ENCODE results near the gene PLXNA1. TPM values are rescaled to one million over a fixed set of nuclear protein-coding genes. Genes with fewer than 3 reads are reported as not detected.

Gene PLXNA1
- total RNA-seq, 1 experiment from 2014 or later: 80.6 TPM

DNA sequence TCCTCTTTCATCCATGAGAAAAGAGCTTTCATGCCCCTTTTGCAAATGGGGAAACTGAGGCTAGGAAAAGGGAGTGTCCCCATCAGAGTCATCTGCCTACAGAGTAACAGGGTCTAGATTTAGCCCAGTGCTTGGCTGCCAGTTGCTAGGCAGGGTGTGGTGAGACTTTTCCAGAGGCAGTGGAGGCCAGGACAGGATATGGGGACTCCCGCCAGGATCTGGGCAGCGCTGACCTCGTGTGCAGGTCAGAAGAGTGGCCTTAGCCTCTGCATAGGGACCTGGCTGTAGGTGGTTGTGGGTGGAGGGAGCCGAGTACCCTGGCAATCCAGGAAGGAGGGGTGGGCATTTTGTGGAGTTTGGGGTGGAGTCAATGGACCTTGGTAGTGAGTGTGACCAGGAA, 4.2 kb downstream of the PLXNA1 start:
- ChIA-PET CTCF (no interaction called here), POLR2A (no interaction called here)
- Histone ChIP-seq H3K27ac (ENCODE audit: low read length) (no peak overlapping the region), H3K27me3 (ENCODE audit: control insufficient read depth, insufficient read depth, low read length) (no peaks in the 10 kb centered on the region), H3K4me1 (ENCODE audit: control insufficient read depth, insufficient read depth, low read length) (peaks cover 29% of the 10 kb centered on the region), H3K36me3 (ENCODE audit: control insufficient read depth, insufficient read depth, low read length) (no peaks in the 10 kb centered on the region), H3K4me3 (ENCODE audit: low read depth in 2 of 2, low read length in 2 of 2) (no peak overlapping the region), H3K9me3 (ENCODE audit: control insufficient read depth, insufficient read depth, low read depth, low read length) (no peaks in the 10 kb centered on the region)
- intact Hi-C loops (cut with micrococcal nuclease; ENCODE audit: unreplicated experiment) (no loop called here), in situ Hi-C loops (cut with HindIII; ENCODE audit: low pct_unique_long_range_greater_than_20kb, low sequenced_read_pairs) (no loop called here)
- DNase-seq (ENCODE audit: low read depth, low spot score): no peak
- no peak for ATAC-seq
- BruUV-seq (replicated peaks): no TSS peak
- TF ChIP-seq, protein P1, sequence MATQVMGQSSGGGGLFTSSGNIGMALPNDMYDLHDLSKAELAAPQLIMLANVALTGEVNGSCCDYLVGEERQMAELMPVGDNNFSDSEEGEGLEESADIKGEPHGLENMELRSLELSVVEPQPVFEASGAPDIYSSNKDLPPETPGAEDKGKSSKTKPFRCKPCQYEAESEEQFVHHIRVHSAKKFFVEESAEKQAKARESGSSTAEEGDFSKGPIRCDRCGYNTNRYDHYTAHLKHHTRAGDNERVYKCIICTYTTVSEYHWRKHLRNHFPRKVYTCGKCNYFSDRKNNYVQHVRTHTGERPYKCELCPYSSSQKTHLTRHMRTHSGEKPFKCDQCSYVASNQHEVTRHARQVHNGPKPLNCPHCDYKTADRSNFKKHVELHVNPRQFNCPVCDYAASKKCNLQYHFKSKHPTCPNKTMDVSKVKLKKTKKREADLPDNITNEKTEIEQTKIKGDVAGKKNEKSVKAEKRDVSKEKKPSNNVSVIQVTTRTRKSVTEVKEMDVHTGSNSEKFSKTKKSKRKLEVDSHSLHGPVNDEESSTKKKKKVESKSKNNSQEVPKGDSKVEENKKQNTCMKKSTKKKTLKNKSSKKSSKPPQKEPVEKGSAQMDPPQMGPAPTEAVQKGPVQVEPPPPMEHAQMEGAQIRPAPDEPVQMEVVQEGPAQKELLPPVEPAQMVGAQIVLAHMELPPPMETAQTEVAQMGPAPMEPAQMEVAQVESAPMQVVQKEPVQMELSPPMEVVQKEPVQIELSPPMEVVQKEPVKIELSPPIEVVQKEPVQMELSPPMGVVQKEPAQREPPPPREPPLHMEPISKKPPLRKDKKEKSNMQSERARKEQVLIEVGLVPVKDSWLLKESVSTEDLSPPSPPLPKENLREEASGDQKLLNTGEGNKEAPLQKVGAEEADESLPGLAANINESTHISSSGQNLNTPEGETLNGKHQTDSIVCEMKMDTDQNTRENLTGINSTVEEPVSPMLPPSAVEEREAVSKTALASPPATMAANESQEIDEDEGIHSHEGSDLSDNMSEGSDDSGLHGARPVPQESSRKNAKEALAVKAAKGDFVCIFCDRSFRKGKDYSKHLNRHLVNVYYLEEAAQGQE (IDR thresholded peaks at IDR 0.05; ENCODE audit: insufficient read depth in 1 of 2, low read depth in 2 of 2, low read length in 1 of 2): no peak
- TF ChIP-seq TCF7L2 (IDR thresholded peaks at IDR 0.05; ENCODE audit: low read depth, low read length) (no peak), POLR2AphosphoS5 (IDR thresholded peaks at IDR 0.05; ENCODE audit: low read depth, low read length) (no peak), SIN3A (IDR thresholded peaks at IDR 0.05; ENCODE audit: borderline replicate concordance, insufficient read depth, low read depth, low read length) (no peak)
- TF ChIP-seq, protein P2, sequence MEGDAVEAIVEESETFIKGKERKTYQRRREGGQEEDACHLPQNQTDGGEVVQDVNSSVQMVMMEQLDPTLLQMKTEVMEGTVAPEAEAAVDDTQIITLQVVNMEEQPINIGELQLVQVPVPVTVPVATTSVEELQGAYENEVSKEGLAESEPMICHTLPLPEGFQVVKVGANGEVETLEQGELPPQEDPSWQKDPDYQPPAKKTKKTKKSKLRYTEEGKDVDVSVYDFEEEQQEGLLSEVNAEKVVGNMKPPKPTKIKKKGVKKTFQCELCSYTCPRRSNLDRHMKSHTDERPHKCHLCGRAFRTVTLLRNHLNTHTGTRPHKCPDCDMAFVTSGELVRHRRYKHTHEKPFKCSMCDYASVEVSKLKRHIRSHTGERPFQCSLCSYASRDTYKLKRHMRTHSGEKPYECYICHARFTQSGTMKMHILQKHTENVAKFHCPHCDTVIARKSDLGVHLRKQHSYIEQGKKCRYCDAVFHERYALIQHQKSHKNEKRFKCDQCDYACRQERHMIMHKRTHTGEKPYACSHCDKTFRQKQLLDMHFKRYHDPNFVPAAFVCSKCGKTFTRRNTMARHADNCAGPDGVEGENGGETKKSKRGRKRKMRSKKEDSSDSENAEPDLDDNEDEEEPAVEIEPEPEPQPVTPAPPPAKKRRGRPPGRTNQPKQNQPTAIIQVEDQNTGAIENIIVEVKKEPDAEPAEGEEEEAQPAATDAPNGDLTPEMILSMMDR (IDR thresholded peaks at IDR 0.05): no peak

GRCh38 chr3:126987596-126987995, 4.7 kb downstream of the PLXNA1 start:
- POLR2A ChIA-PET: no interaction called here

More at GRCh38 chr3:126987596-126987995, 4.7 kb downstream of the PLXNA1 start:
- H3K9me3 ChIP-seq (ENCODE audit: control insufficient read depth, insufficient read depth, low read depth, low read length): no peaks in the 10 kb centered on the region
- H3K27me3 ChIP-seq (ENCODE audit: control insufficient read depth, insufficient read depth, low read length): no peaks in the 10 kb centered on the region
- no peaks in the 10 kb centered on the region for H3K36me3 ChIP-seq (ENCODE audit: control insufficient read depth, insufficient read depth, low read length)
- CTCF ChIA-PET: no interaction called here
- intact Hi-C loops (cut with micrococcal nuclease; ENCODE audit: unreplicated experiment) (no loop called here), in situ Hi-C loops (cut with HindIII; ENCODE audit: low pct_unique_long_range_greater_than_20kb, low sequenced_read_pairs) (no loop called here)
- no peak overlapping the region for H3K27ac ChIP-seq (ENCODE audit: low read length)
- H3K4me1 ChIP-seq (ENCODE audit: control insufficient read depth, insufficient read depth, low read length): peaks cover 28% of the 10 kb centered on the region
- TF ChIP-seq, protein P1 (IDR thresholded peaks at IDR 0.05; ENCODE audit: insufficient read depth in 1 of 2, low read depth in 2 of 2, low read length in 1 of 2): no peak
- TF ChIP-seq SIN3A (IDR thresholded peaks at IDR 0.05; ENCODE audit: borderline replicate concordance, insufficient read depth, low read depth, low read length): no peak
- TF ChIP-seq, protein P2 (IDR thresholded peaks at IDR 0.05): no peak
- TF ChIP-seq TCF7L2 (IDR thresholded peaks at IDR 0.05; ENCODE audit: low read depth, low read length): no peak
- no peak for TF ChIP-seq POLR2AphosphoS5 (IDR thresholded peaks at IDR 0.05; ENCODE audit: low read depth, low read length)
- no peak overlapping the region for H3K4me3 ChIP-seq (ENCODE audit: low read depth in 2 of 2, low read length in 2 of 2)
- BruUV-seq (replicated peaks): no TSS peak
- ATAC-seq (no peak), DNase-seq (ENCODE audit: low read depth, low spot score) (no peak)

Data from Panc1 (cell line).